Esophagus muscularis mucosa (tissue), 3 donors: Measurements from ENCODE around the gene CCDC169.

Source experiments
- POLR2AphosphoS5 ChIP-seq, 2 donors: sonication (generic); formaldehyde crosslinking; IDR thresholded peaks; one replicate each; pipeline ENCODE4 v1.6.1; 2017; ENCODE audit warnings: antibody characterized with exemption in 2 of 2
- TF ChIP-seq, protein P1 (sequence below), 3 experiments: fragments of 200-600 bp in 2 of 3; fragments of 450-650 bp in 1 of 3; sonication (generic) in 2 of 3; IDR thresholded peaks; one replicate each; pipeline ENCODE4 v1.5.1; 2017 to 2019; ENCODE audit warnings: antibody characterized with exemption in 3 of 3, mild to moderate bottlenecking in 2 of 3, moderate library complexity in 1 of 3

DNA sequence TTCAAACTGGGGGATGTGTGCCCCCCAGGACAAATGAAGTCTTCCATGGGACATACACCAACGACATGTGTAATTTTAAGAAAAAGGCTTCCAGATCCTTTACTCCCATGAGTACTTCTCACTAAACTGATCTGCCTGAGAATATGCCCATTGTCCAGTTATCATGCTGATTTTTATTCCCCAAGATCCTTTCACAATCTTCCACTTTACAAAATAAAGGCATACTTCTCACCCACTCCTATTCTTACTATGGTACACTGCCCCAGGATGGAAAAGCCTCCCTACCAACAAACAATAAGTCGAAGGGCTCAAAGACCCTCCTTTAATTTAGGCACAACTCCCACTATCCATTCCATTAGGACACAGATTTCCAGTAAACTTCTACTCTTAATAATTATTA lies 45.1 kb upstream of the CCDC169 start:
- TF ChIP-seq POLR2AphosphoS5 (IDR thresholded peaks at IDR 0.05): no peak
- TF ChIP-seq, protein P1, sequence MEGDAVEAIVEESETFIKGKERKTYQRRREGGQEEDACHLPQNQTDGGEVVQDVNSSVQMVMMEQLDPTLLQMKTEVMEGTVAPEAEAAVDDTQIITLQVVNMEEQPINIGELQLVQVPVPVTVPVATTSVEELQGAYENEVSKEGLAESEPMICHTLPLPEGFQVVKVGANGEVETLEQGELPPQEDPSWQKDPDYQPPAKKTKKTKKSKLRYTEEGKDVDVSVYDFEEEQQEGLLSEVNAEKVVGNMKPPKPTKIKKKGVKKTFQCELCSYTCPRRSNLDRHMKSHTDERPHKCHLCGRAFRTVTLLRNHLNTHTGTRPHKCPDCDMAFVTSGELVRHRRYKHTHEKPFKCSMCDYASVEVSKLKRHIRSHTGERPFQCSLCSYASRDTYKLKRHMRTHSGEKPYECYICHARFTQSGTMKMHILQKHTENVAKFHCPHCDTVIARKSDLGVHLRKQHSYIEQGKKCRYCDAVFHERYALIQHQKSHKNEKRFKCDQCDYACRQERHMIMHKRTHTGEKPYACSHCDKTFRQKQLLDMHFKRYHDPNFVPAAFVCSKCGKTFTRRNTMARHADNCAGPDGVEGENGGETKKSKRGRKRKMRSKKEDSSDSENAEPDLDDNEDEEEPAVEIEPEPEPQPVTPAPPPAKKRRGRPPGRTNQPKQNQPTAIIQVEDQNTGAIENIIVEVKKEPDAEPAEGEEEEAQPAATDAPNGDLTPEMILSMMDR (IDR thresholded peaks at IDR 0.05): no peak
